ENCODE data around the gene TTYH2.

Gene TTYH2

DNA sequence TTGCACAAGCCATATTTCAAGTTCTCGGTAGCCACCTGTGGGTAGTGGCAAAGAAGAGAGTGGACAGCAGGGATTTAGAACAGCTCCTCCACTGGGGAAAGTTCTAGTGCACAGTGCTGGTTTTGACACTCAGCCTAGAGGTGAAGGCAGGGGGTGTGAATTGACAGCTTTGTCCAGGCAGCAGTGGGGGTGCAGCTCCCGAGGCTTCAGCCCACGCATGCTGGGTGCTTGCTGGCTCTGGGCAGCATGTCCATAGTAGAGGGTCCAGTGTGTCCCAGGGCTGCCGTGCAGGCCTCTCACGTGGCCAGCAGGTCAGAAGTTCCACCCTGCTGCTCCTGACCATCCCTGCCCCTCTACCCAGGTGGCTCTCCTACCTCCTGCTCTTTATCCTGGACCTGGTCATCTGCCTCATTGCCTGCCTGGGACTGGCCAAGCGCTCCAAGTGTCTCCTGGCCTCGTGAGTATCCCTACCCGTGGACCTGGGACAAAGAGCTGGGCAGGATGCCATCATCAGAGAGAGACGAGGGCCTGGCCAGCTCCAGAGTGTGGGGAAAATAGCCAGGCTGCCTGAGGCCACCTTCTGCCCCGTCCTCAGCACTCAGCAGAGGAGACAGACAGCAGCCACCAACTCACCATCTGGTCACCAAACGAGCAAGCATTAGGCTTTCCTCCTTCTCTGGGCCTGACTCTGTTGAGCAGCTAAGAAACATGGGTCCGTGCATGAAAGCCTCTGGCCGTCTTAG, 29.8 kb downstream of the TTYH2 start:
- no peak overlapping the region for H3K27ac ChIP-seq
- TF ChIP-seq, protein P1, sequence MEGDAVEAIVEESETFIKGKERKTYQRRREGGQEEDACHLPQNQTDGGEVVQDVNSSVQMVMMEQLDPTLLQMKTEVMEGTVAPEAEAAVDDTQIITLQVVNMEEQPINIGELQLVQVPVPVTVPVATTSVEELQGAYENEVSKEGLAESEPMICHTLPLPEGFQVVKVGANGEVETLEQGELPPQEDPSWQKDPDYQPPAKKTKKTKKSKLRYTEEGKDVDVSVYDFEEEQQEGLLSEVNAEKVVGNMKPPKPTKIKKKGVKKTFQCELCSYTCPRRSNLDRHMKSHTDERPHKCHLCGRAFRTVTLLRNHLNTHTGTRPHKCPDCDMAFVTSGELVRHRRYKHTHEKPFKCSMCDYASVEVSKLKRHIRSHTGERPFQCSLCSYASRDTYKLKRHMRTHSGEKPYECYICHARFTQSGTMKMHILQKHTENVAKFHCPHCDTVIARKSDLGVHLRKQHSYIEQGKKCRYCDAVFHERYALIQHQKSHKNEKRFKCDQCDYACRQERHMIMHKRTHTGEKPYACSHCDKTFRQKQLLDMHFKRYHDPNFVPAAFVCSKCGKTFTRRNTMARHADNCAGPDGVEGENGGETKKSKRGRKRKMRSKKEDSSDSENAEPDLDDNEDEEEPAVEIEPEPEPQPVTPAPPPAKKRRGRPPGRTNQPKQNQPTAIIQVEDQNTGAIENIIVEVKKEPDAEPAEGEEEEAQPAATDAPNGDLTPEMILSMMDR (IDR thresholded peaks at IDR 0.05; ENCODE audit: low read depth, low read length, missing control alignments) = no peak
- DNase-seq = no peak
- no peak overlapping the region for H3K4me3 ChIP-seq (ENCODE audit: low read depth, low read length)
- H3K27me3 ChIP-seq (replicated peaks) = no peaks in the 10 kb centered on the region
- in situ Hi-C loops (cut with HindIII; ENCODE audit: low pct_ligation_motif_present, low sequenced_read_pairs) = no loop called here
- no peaks in the 10 kb centered on the region for H3K36me3 ChIP-seq (replicated peaks)

DNA sequence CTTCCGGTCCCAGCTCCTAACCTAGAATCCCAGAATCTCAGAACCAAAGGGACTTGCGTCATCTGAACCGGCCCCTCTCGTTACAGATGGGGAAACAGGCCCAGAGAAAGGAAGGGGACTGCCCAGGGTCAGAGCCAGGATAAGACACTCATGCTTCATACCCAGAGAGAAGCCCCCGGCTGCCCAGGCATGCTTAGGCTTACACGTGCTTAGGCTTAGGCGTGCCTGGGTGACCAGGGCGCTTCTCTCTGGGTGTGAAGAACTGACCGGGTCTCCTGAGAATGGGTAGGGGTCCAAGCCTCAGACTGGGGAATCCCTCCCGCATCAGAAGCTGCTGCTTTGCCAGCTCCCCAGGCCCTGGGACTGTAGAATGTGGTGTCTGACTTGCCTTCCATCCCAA, 30.8 kb downstream of the TTYH2 start:
- Histone ChIP-seq H3K27me3 (replicated peaks) (no peaks in the 10 kb centered on the region), H3K27ac (no peak overlapping the region), H3K36me3 (replicated peaks) (no peaks in the 10 kb centered on the region), H3K4me3 (ENCODE audit: low read depth, low read length) (no peak overlapping the region)
- TF ChIP-seq, protein P1 (IDR thresholded peaks at IDR 0.05; ENCODE audit: low read depth, low read length, missing control alignments) = no peak
- no peak for DNase-seq
- in situ Hi-C loops (cut with HindIII; ENCODE audit: low pct_ligation_motif_present, low sequenced_read_pairs) = no loop called here

DNA sequence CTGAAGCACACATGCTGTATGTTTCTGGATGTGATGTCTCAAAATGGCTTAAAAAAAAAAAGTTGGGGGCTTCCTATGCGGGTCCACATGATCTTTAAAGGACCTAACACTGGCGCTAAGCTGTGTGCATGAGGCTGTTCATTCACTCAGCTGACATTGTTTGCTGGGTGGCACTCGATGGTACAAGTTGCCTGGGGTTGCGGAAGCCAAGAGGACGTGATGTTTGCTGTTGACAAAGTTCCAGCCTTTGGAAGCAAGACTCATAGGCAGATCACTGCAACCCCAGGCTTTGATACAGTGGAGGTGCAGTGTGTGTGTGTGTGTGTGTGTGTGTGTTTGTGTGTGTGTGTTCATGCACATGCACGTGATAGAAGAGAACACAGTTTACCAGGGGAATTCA, 31.2 kb downstream of the TTYH2 start:
- no peak overlapping the region for H3K27ac ChIP-seq
- no peaks in the 10 kb centered on the region for H3K36me3 ChIP-seq (replicated peaks)
- no peak overlapping the region for H3K4me3 ChIP-seq (ENCODE audit: low read depth, low read length)

DNA sequence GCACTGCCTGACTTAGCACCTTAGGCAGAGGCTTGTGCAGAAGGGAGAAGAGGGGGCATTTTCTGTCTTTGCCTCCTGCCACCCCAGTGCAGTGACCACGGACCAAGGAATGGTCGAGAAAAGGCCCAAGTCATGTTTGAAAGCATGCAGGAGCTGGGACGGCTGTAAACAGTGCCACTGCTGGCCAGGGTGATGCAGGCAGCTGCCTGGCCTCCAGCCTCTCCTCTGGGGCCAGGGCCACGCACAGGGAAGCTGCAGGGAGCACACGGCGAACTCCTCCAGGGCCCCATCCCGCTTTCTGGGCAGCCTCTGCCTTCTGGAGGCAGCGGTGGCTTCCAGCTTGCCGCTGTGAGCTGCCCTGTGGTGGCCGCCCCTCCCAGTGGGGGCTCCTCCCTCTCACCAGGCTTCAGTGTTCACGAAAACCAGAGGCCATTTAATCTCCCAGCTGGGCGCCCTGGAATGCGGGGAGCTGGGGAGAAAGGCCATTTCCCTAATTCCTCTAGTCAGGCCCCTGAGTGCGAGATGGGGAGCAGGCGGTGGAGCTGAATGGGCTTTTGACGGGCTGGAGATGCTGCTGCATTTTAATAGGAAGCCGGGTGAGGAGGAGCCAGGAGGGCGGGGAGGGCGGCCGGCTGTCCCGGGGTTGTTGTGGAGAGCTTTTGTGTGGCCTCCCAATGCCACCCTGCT, 31.9 kb downstream of the TTYH2 start:
- Histone ChIP-seq H3K27me3 (replicated peaks) (no peaks in the 10 kb centered on the region), H3K27ac (no peak overlapping the region), H3K36me3 (replicated peaks) (no peaks in the 10 kb centered on the region), H3K4me3 (ENCODE audit: low read depth, low read length) (no peak overlapping the region)
- TF ChIP-seq, protein P1 (IDR thresholded peaks at IDR 0.05; ENCODE audit: low read depth, low read length, missing control alignments) = peak; percentile 28
- DNase-seq = no peak
- in situ Hi-C loops (cut with HindIII; ENCODE audit: low pct_ligation_motif_present, low sequenced_read_pairs) = no loop called here

More for the DNA sequence above, 31.2 kb downstream of the TTYH2 start:
- in situ Hi-C loops (cut with HindIII; ENCODE audit: low pct_ligation_motif_present, low sequenced_read_pairs) = no loop called here
- no peaks in the 10 kb centered on the region for H3K27me3 ChIP-seq (replicated peaks)
- TF ChIP-seq, protein P1 (IDR thresholded peaks at IDR 0.05; ENCODE audit: low read depth, low read length, missing control alignments) = no peak
- DNase-seq = no peak

DNA sequence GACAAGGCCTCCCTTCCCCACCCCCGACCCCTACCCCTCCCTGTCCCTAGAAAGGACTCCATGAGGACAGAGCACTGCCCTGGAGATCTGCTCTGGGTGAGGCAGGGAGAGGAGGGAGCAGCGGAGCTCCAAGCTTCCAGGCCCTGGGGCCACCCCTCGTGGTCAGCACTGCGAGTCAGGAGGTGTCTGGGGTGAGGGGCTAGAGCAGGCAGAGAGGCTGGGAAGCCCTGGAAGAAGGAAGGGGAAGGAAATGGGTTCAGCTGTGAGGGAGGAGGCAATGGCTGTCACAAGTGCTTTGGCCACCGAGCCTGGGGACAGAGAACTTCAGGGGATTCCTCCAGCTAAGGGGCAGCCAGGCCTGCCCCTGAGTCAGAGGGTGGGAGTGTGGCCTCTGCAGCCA, 32.5 kb downstream of the TTYH2 start:
- Histone ChIP-seq H3K36me3 (replicated peaks) (no peaks in the 10 kb centered on the region), H3K27ac (no peak overlapping the region), H3K27me3 (replicated peaks) (no peaks in the 10 kb centered on the region), H3K4me3 (ENCODE audit: low read depth, low read length) (no peak overlapping the region)
- TF ChIP-seq, protein P1 (IDR thresholded peaks at IDR 0.05; ENCODE audit: low read depth, low read length, missing control alignments) = no peak
- no peak for DNase-seq
- in situ Hi-C loops (cut with HindIII; ENCODE audit: low pct_ligation_motif_present, low sequenced_read_pairs) = no loop called here
